ENCODE data around the gene IL17F.

Gene IL17F

GRCh38 chr6:52216932-52217575, 27.2 kb downstream of the IL17F start:
- no peak for TF ChIP-seq CTCF (IDR thresholded peaks at IDR 0.05; ENCODE audit: control insufficient read depth, extremely low read depth, insufficient read depth)
- DNase-seq (ENCODE audit: low read depth), result no peak
- no peak overlapping the region for H3K4me3 ChIP-seq (ENCODE audit: low read depth, low read length)

GRCh38 chr6:52215787-52216186, 28.5 kb downstream of the IL17F start:
- DNase-seq (ENCODE audit: low read depth), result no peak
- H3K4me3 ChIP-seq (ENCODE audit: low read depth, low read length), result no peak overlapping the region
- no peak for TF ChIP-seq CTCF (IDR thresholded peaks at IDR 0.05; ENCODE audit: control insufficient read depth, extremely low read depth, insufficient read depth)

- no peak for DNase-seq (ENCODE audit: low read depth)
- no peak overlapping the region for H3K4me3 ChIP-seq (ENCODE audit: low read depth, low read length)
- TF ChIP-seq CTCF (IDR thresholded peaks at IDR 0.05; ENCODE audit: control insufficient read depth, extremely low read depth, insufficient read depth), result no peak
These were observed 31.2 kb downstream of the IL17F start for GRCh38 chr6:52213127-52213526.

GRCh38 chr6:52210227-52210626, 34.1 kb downstream of the IL17F start:
- TF ChIP-seq CTCF (IDR thresholded peaks at IDR 0.05; ENCODE audit: control insufficient read depth, extremely low read depth, insufficient read depth), result no peak
- H3K4me3 ChIP-seq (ENCODE audit: low read depth, low read length), result no peak overlapping the region
- DNase-seq (ENCODE audit: low read depth), result no peak

GRCh38 chr6:52209770-52210169, 34.5 kb downstream of the IL17F start:
- H3K4me3 ChIP-seq (ENCODE audit: low read depth, low read length), result no peak overlapping the region
- TF ChIP-seq CTCF (IDR thresholded peaks at IDR 0.05; ENCODE audit: control insufficient read depth, extremely low read depth, insufficient read depth), result no peak
- DNase-seq (ENCODE audit: low read depth), result no peak

GRCh38 chr6:52208612-52209011, 35.7 kb downstream of the IL17F start:
- DNase-seq (ENCODE audit: low read depth), result no peak
- no peak overlapping the region for H3K4me3 ChIP-seq (ENCODE audit: low read depth, low read length)
- no peak for TF ChIP-seq CTCF (IDR thresholded peaks at IDR 0.05; ENCODE audit: control insufficient read depth, extremely low read depth, insufficient read depth)

- TF ChIP-seq CTCF (IDR thresholded peaks at IDR 0.05; ENCODE audit: control insufficient read depth, extremely low read depth, insufficient read depth), result no peak
- DNase-seq (ENCODE audit: low read depth), result no peak
- no peak overlapping the region for H3K4me3 ChIP-seq (ENCODE audit: low read depth, low read length)
These were observed 37.2 kb downstream of the IL17F start for GRCh38 chr6:52207066-52207465.

Measured in LNCaP clone FGC (cell line).